ENCODE measurements around the gene TMPRSS13. TPM values are rescaled to one million over a fixed set of nuclear protein-coding genes. Genes with fewer than 3 reads are reported as not detected.

Gene TMPRSS13
- total and polyA plus RNA-seq, 2 experiments from 2014 or later: 1.3 to 1.9 TPM

GRCh38 chr11:117972629-117973502, 43.7 kb upstream of the TMPRSS13 start:
- H3K79me2 ChIP-seq: no peaks in the 10 kb centered on the region
- H3K27ac ChIP-seq: no peak overlapping the region
- WGBS (ENCODE audit: low lambda C conversion rate, missing lambda C conversion rate): 52% methylated on average over 9 of the region's 9 CpGs
- no peaks in the 10 kb centered on the region for H3K36me3 ChIP-seq (replicated peaks; ENCODE audit: insufficient read depth, low read depth)
- H2AFZ ChIP-seq: no peak overlapping the region
- peak overlapping the region; percentile 37 for H3K4me2 ChIP-seq
- no peak overlapping the region for H3K4me3 ChIP-seq
- H4K20me1 ChIP-seq (ENCODE audit: insufficient read depth, poor library complexity, severe bottlenecking): no peaks in the 10 kb centered on the region
- peaks cover 9% of the 10 kb centered on the region for H3K4me1 ChIP-seq (ENCODE audit: insufficient read depth)
- no peaks in the 10 kb centered on the region for H3K27me3 ChIP-seq
- no peaks in the 10 kb centered on the region for H3K9me2 ChIP-seq (replicated peaks; ENCODE audit: insufficient read depth)
- TF ChIP-seq EZH2 (IDR thresholded peaks at IDR 0.05; ENCODE audit: borderline replicate concordance): no peak
- TF ChIP-seq CTCF (IDR thresholded peaks at IDR 0.05; ENCODE audit: poor library complexity): no peak
- TF ChIP-seq EZH2phosphoT487 (IDR thresholded peaks at IDR 0.05; ENCODE audit: low read depth, severe bottlenecking, unreplicated experiment): no peak
- peak; percentile 19 for DNase-seq (ENCODE audit: low spot score)
- no peaks in the 10 kb centered on the region for H3K9me3 ChIP-seq (ENCODE audit: low read depth)

- TF ChIP-seq EZH2phosphoT487 (IDR thresholded peaks at IDR 0.05; ENCODE audit: low read depth, severe bottlenecking, unreplicated experiment) (no peak), EZH2 (IDR thresholded peaks at IDR 0.05; ENCODE audit: borderline replicate concordance) (no peak)
- no peak for DNase-seq (ENCODE audit: low spot score)
- no peak overlapping the region for H2AFZ ChIP-seq
These were observed 42.8 kb upstream of the TMPRSS13 start for GRCh38 chr11:117972044-117972443.

GRCh38 chr11:117970400-117971024, 41.3 kb upstream of the TMPRSS13 start:
- Histone ChIP-seq H3K79me2 (no peaks in the 10 kb centered on the region), H3K27ac (no peak overlapping the region), H3K36me3 (replicated peaks; ENCODE audit: insufficient read depth, low read depth) (no peaks in the 10 kb centered on the region), H3K4me3 (no peak overlapping the region), H3K9me3 (ENCODE audit: low read depth) (no peaks in the 10 kb centered on the region), H3K4me1 (ENCODE audit: insufficient read depth) (peaks cover 9% of the 10 kb centered on the region), H3K27me3 (no peaks in the 10 kb centered on the region), H2AFZ (no peak overlapping the region), H3K4me2 (no peak overlapping the region), H4K20me1 (ENCODE audit: insufficient read depth, poor library complexity, severe bottlenecking) (no peaks in the 10 kb centered on the region), H3K9me2 (replicated peaks; ENCODE audit: insufficient read depth) (no peaks in the 10 kb centered on the region)
- WGBS (ENCODE audit: low lambda C conversion rate, missing lambda C conversion rate): 77% methylated on average over 3 of the region's 4 CpGs
- DNase-seq (ENCODE audit: low spot score): no peak
- TF ChIP-seq EZH2 (IDR thresholded peaks at IDR 0.05; ENCODE audit: borderline replicate concordance) (no peak), CTCF (IDR thresholded peaks at IDR 0.05; ENCODE audit: poor library complexity) (no peak), EZH2phosphoT487 (IDR thresholded peaks at IDR 0.05; ENCODE audit: low read depth, severe bottlenecking, unreplicated experiment) (no peak)

More at GRCh38 chr11:117972044-117972443, 42.8 kb upstream of the TMPRSS13 start:
- H3K4me1 ChIP-seq (ENCODE audit: insufficient read depth): peaks cover 9% of the 10 kb centered on the region
- H3K9me3 ChIP-seq (ENCODE audit: low read depth): no peaks in the 10 kb centered on the region
- H3K79me2 ChIP-seq: no peaks in the 10 kb centered on the region
- no peaks in the 10 kb centered on the region for H4K20me1 ChIP-seq (ENCODE audit: insufficient read depth, poor library complexity, severe bottlenecking)
- no peak overlapping the region for H3K4me2 ChIP-seq
- no peaks in the 10 kb centered on the region for H3K27me3 ChIP-seq
- WGBS (ENCODE audit: low lambda C conversion rate, missing lambda C conversion rate): 92% methylated on average over 10 of the region's 10 CpGs
- H3K36me3 ChIP-seq (replicated peaks; ENCODE audit: insufficient read depth, low read depth): no peaks in the 10 kb centered on the region
- H3K9me2 ChIP-seq (replicated peaks; ENCODE audit: insufficient read depth): no peaks in the 10 kb centered on the region
- H3K4me3 ChIP-seq: no peak overlapping the region
- no peak overlapping the region for H3K27ac ChIP-seq

Measured in hepatocyte (in vitro differentiated cells).